Hepatic stellate cell (primary cell): ENCODE measurements around the gene FBXO38.
"Not testable (repeated sequence)": the region's sequence is repeated elsewhere in the genome, so short reads cannot be mapped to it uniquely, and the experiment has no call there.

Experiments
- DNase-seq: peaks from one replicate; pipeline ENCODE4 v3.0.0; 2011; ENCODE audit warnings: low spot score

Gene FBXO38

GRCh38 chr5:148433826-148434225, 50.1 kb downstream of the FBXO38 start:
- DNase-seq, result no peak

GRCh38 chr5:148436029-148436428, 52.3 kb downstream of the FBXO38 start:
- DNase-seq, result no peak

- DNase-seq, result no peak
Observed at GRCh38 chr5:148437249-148437648, 53.5 kb downstream of the FBXO38 start.

- no peak for DNase-seq
Observed at GRCh38 chr5:148438933-148439332, 55.2 kb downstream of the FBXO38 start.

- DNase-seq, result no peak
Observed at GRCh38 chr5:148443241-148443640, 59.5 kb downstream of the FBXO38 start.

GRCh38 chr5:148443998-148444397, 60.2 kb downstream of the FBXO38 start:
- peak; percentile 10 for DNase-seq

GRCh38 chr5:148445578-148445977, 61.8 kb downstream of the FBXO38 start:
- DNase-seq, result no peak

- no peak for DNase-seq
Observed at GRCh38 chr5:148446611-148447010, 62.9 kb downstream of the FBXO38 start.

- DNase-seq, result no peak
Observed at GRCh38 chr5:148452499-148453193, 68.9 kb downstream of the FBXO38 start.

GRCh38 chr5:148454576-148454975, 70.8 kb downstream of the FBXO38 start:
- no peak for DNase-seq

- no peak for DNase-seq
Observed at GRCh38 chr5:148455185-148455584, 71.4 kb downstream of the FBXO38 start.

- DNase-seq, result no peak
Observed at GRCh38 chr5:148457183-148457620, 73.4 kb downstream of the FBXO38 start.

GRCh38 chr5:148458036-148458888, 74.5 kb downstream of the FBXO38 start:
- no peak for DNase-seq

GRCh38 chr5:148459669-148460068, 75.9 kb downstream of the FBXO38 start:
- DNase-seq, result no peak

GRCh38 chr5:148465381-148466235, 81.8 kb downstream of the FBXO38 start:
- no peak for DNase-seq

- DNase-seq, result no peak
Observed at GRCh38 chr5:148466236-148466580, 82.5 kb downstream of the FBXO38 start.

- no peak for DNase-seq
Observed at GRCh38 chr5:148467958-148468357, 84.2 kb downstream of the FBXO38 start.

GRCh38 chr5:148468746-148469145, 85.0 kb downstream of the FBXO38 start:
- DNase-seq, result not testable (repeated sequence)

GRCh38 chr5:148469501-148469935, 85.8 kb downstream of the FBXO38 start:
- DNase-seq, result peak; percentile 10

- DNase-seq, result peak; percentile 5
Observed at GRCh38 chr5:148471379-148471778, 87.6 kb downstream of the FBXO38 start.

GRCh38 chr5:148474025-148474511, 90.3 kb downstream of the FBXO38 start:
- DNase-seq, result peak; percentile 21

GRCh38 chr5:148476302-148476701, 92.5 kb downstream of the FBXO38 start:
- DNase-seq, result no peak
